A549 (cell line): ENCODE data around the gene CSGALNACT2. TPM values are rescaled to one million over a fixed set of nuclear protein-coding genes. Genes with fewer than 3 reads are reported as not detected.

Experiments
- ATAC-seq, 2 experiments: fragments of 200-7000 bp in 1 of 2; fragments of >200 bp in 1 of 2; cut with Nextera tagmentation in 1 of 2; cut with Tn5 transposase in 1 of 2; 3 replicates each; pipeline versions ENCODE4 v1.8.0 to v1.9.1; 2018 to 2020; ENCODE audit warnings: mild to moderate bottlenecking in 1 of 2, moderate library complexity in 1 of 2
- CTCF ChIA-PET: fragments of 300-600 bp; sonication (Branson Sonifier 250); formaldehyde crosslinking; extraction: SDS; loops from one replicate; lab custom pipeline; 2021; ENCODE audit warnings: antibody characterized with exemption, inconsistent platforms; lab: Yijun Ruan, JAX
- POLR2A ChIA-PET: fragments of 350-600 bp; formaldehyde crosslinking; extraction: SDS; loops from one replicate; lab custom pipeline; 2021; ENCODE audit warnings: antibody characterized with exemption, inconsistent platforms; lab: Yijun Ruan, JAX
- DNase-seq, 2 experiments: peaks; one replicate each; pipeline versions ENCODE4 v3.0.0 to v3.0.0-alpha.2; 2011 to 2016; ENCODE audit warnings: low read depth in 1 of 2, low spot score in 1 of 2
- FAIRE-seq: peaks from 2 replicates; lab custom pipeline; 2011; peaks lifted over from hg19 to GRCh38; lab: Jason Lieb, UNC
- H3K27ac ChIP-seq, 2 experiments: fragments of >200 bp; sonication (Bioruptor Twin); formaldehyde crosslinking; 3 replicates each; pipeline ENCODE4 v1.5.1; 2016 to 2017
- H3K4me1 ChIP-seq: fragments of >200 bp; sonication (Bioruptor Twin); formaldehyde crosslinking; 3 replicates; pipeline ENCODE4 v1.6.1; 2016
- H3K4me2 ChIP-seq: fragments of >200 bp; sonication (Bioruptor Twin); formaldehyde crosslinking; 3 replicates; pipeline ENCODE4 v1.6.1; 2016
- H3K4me3 ChIP-seq: fragments of >200 bp; sonication (Bioruptor Twin); formaldehyde crosslinking; 3 replicates; pipeline ENCODE4 v1.5.1; 2016
- H3K9me3 ChIP-seq: fragments of >200 bp; sonication (Bioruptor Twin); formaldehyde crosslinking; 3 replicates; pipeline ENCODE4 v1.6.1; 2016
- BHLHE40 ChIP-seq: IDR thresholded peaks from 2 replicates; pipeline ENCODE4 v1.6.1; 2012; ENCODE audit warnings: low read depth, low read length, inconsistent platforms
- CEBPB ChIP-seq, 2 experiments: fragments of >200 bp in 1 of 2; sonication (Bioruptor Twin) in 1 of 2; formaldehyde crosslinking in 1 of 2; IDR thresholded peaks; 2 replicates each; pipeline ENCODE4 v1.6.1; 2012 to 2016
- EHF ChIP-seq: fragments of 250-450 bp; sonication (Bioruptor Pico); IDR thresholded peaks from 2 replicates; pipeline ENCODE4 v1.5.0; 2020; ENCODE audit warnings: mild to moderate bottlenecking
- EP300 ChIP-seq, 2 experiments: fragments of >200 bp; sonication (Bioruptor Twin); formaldehyde crosslinking; IDR thresholded peaks; 2 replicates in 1 of 2; 3 replicates in 1 of 2; pipeline ENCODE4 v1.6.1; 2016 to 2017
- HMGXB4 ChIP-seq: fragments of 250-450 bp; sonication (Bioruptor Pico); IDR thresholded peaks from 2 replicates; pipeline ENCODE4 v1.5.0; 2021; ENCODE audit warnings: mild to moderate bottlenecking, moderate library complexity, borderline replicate concordance
- HOXA7 ChIP-seq: fragments of 250-450 bp; sonication (Bioruptor Pico); IDR thresholded peaks from 2 replicates; pipeline ENCODE4 v1.5.0; 2020; ENCODE audit warnings: mild to moderate bottlenecking, moderate library complexity
- HOXB13 ChIP-seq: fragments of 250-450 bp; sonication (Bioruptor Pico); IDR thresholded peaks from 2 replicates; pipeline ENCODE4 v1.5.0; 2020; ENCODE audit warnings: low read depth, mild to moderate bottlenecking, moderate library complexity
- JUN ChIP-seq, 2 experiments: fragments of >200 bp; sonication (Bioruptor Twin); formaldehyde crosslinking; IDR thresholded peaks; 2 replicates in 1 of 2; 3 replicates in 1 of 2; pipeline ENCODE4 v1.6.1; 2016 to 2017
- KDM1A ChIP-seq: fragments of 200-600 bp; sonication (generic); IDR thresholded peaks from 2 replicates; pipeline ENCODE4 v1.6.1; 2016; ENCODE audit warnings: low read depth, mild to moderate bottlenecking
- KDM5A ChIP-seq: fragments of 200-600 bp; sonication (generic); IDR thresholded peaks from 2 replicates; pipeline ENCODE4 v1.6.1; 2016; ENCODE audit warnings: antibody characterized with exemption, mild to moderate bottlenecking
- PBX3 ChIP-seq: IDR thresholded peaks from 2 replicates; pipeline ENCODE4 v1.6.1; 2012
- PHF8 ChIP-seq: fragments of 200-600 bp; sonication (generic); IDR thresholded peaks from 2 replicates; pipeline ENCODE4 v1.6.1; 2016; ENCODE audit warnings: low read depth, mild to moderate bottlenecking, antibody characterized with exemption, moderate library complexity, borderline replicate concordance
- POLR2A ChIP-seq: IDR thresholded peaks from 2 replicates; pipeline ENCODE4 v1.6.1; 2012; ENCODE audit warnings: mild to moderate bottlenecking, low read length
- SMC3 ChIP-seq: fragments of >200 bp; sonication (Bioruptor Twin); formaldehyde crosslinking; IDR thresholded peaks from 3 replicates; pipeline ENCODE4 v1.6.1; 2018; ENCODE audit warnings: inconsistent platforms
- SREBF2 ChIP-seq: fragments of 450-650 bp; IDR thresholded peaks from 2 replicates; pipeline ENCODE4 v1.6.1; 2014; ENCODE audit warnings: mild to moderate bottlenecking, moderate library complexity
- ZC3H11A ChIP-seq: fragments of 450-650 bp; IDR thresholded peaks from 2 replicates; pipeline ENCODE4 v1.6.1; 2014; ENCODE audit warnings: antibody characterized with exemption, mild to moderate bottlenecking
- ZNF302 ChIP-seq: fragments of 250-450 bp; sonication (Bioruptor Pico); IDR thresholded peaks from 2 replicates; pipeline ENCODE4 v1.9.0; 2021; ENCODE audit warnings: inconsistent platforms, mild to moderate bottlenecking, moderate library complexity
- WGBS: methylation state at CpG from one replicate; pipeline ENCODE4 v1.1.6; 2017; ENCODE audit errors: missing lambda C conversion rate; 5-methylcytosine and 5-hydroxymethylcytosine counted together
- polyA plus RNA-seq, 4 experiments: library from polyadenylated mRNA; depleted of rRNA in 3 of 4; stranded (reverse); fragments of >200 nt; fragmentation: RNase III in 1 of 4; extraction: RNeasy Plus Mini Kit Qiagen cat#74134 plus additional on column Dnase treatment in 1 of 4; gene quantifications; 2 replicates in 3 of 4; 3 replicates in 1 of 4; pipeline ENCODE4 v1.2.3, GENCODE V29; 2011 to 2017
- TF ChIP-seq, protein P1 (sequence below): fragments of 150-350 bp; IDR thresholded peaks from 2 replicates; pipeline ENCODE4 v1.6.1; 2014; ENCODE audit warnings: low read depth, mild to moderate bottlenecking, low read length
- TF ChIP-seq, protein P2 (sequence below): fragments of >200 bp; sonication (Bioruptor Twin); formaldehyde crosslinking; IDR thresholded peaks from 3 replicates; pipeline ENCODE4 v1.5.1; 2016
- TF ChIP-seq, protein P3 (sequence below): fragments of >200 bp; sonication (Bioruptor Twin); formaldehyde crosslinking; IDR thresholded peaks from 2 replicates; pipeline ENCODE4 v1.6.1; 2016

The CSGALNACT2 gene
- polyA plus RNA-seq, 2 of the 4 experiments (the other 2 are of a cell fraction) = 11.2 to 29.9 TPM

DNA sequence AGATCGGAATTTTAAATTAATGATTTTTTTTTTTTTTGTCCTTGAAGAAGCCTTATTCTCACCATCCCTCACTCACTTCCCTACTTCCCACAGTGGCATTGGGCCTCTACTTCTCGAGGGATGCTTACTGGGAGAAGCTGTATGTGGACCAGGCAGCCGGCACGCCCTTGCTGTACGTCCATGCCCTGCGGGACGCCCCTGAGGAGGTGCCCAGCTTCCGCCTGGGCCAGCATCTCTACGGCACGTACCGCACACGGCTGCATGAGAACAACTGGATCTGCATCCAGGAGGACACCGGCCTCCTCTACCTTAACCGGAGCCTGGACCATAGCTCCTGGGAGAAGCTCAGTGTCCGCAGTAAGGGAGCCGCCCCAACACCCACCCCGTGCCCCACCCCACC lies 37.9 kb upstream of the CSGALNACT2 start:
- ChIA-PET POLR2A (no interaction called here), CTCF (interaction anchor here (3.0 kb wide), 1 partner anchor 235 kb away, joined by 22 read pairs; no protein-coding TSS in a partner anchor)
- FAIRE-seq (no peak), ATAC-seq (no peak), DNase-seq (no peak)
- Histone ChIP-seq H3K4me3 (no peak overlapping the region), H3K27ac (no peak overlapping the region), H3K4me2 (no peak overlapping the region), H3K9me3 (no peaks in the 10 kb centered on the region), H3K4me1 (no peaks in the 10 kb centered on the region)
- TF ChIP-seq PBX3 (no peak), KDM5A (no peak), PHF8 (no peak), JUN (IDR thresholded peaks at IDR 0.05) (no peak), ZC3H11A (no peak), HMGXB4 (no peak), EP300 (IDR thresholded peaks at IDR 0.05) (no peak), EHF (no peak), KDM1A (no peak), HOXA7 (CRISPR knock-in tag) (no peak), BHLHE40 (no peak)
- TF ChIP-seq, protein P1, sequence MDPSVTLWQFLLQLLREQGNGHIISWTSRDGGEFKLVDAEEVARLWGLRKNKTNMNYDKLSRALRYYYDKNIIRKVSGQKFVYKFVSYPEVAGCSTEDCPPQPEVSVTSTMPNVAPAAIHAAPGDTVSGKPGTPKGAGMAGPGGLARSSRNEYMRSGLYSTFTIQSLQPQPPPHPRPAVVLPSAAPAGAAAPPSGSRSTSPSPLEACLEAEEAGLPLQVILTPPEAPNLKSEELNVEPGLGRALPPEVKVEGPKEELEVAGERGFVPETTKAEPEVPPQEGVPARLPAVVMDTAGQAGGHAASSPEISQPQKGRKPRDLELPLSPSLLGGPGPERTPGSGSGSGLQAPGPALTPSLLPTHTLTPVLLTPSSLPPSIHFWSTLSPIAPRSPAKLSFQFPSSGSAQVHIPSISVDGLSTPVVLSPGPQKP = no peak
- TF ChIP-seq, protein P2, sequence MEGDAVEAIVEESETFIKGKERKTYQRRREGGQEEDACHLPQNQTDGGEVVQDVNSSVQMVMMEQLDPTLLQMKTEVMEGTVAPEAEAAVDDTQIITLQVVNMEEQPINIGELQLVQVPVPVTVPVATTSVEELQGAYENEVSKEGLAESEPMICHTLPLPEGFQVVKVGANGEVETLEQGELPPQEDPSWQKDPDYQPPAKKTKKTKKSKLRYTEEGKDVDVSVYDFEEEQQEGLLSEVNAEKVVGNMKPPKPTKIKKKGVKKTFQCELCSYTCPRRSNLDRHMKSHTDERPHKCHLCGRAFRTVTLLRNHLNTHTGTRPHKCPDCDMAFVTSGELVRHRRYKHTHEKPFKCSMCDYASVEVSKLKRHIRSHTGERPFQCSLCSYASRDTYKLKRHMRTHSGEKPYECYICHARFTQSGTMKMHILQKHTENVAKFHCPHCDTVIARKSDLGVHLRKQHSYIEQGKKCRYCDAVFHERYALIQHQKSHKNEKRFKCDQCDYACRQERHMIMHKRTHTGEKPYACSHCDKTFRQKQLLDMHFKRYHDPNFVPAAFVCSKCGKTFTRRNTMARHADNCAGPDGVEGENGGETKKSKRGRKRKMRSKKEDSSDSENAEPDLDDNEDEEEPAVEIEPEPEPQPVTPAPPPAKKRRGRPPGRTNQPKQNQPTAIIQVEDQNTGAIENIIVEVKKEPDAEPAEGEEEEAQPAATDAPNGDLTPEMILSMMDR = no peak
- 70% methylated on average over 15 of the region's 17 CpGs for WGBS

DNA sequence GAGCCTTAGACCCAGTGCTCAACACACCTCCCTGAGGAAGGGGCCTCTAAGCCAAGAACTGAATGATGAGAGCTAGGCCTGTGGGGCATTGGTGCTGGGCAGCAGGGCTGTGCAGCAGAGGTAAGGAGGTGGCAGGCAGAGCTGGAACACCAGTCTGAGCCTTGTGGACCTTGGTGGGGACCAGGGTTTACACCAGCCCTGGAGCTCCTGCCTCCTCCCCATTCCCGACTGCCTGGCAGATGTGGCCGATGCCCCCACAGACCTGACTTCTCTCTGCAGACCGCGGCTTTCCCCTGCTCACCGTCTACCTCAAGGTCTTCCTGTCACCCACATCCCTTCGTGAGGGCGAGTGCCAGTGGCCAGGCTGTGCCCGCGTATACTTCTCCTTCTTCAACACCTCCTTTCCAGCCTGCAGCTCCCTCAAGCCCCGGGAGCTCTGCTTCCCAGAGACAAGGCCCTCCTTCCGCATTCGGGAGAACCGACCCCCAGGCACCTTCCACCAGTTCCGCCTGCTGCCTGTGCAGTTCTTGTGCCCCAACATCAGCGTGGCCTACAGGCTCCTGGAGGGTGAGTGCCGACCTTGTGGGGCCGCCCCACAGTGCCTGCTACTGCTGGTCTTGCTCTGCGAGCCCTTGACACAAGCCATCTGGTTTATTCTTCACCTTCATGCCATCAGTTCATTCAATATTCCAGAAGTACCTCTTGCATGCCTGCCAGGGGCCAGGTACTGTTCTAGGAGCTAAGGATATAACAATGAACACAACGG lies 36.0 kb upstream of the CSGALNACT2 start:
- DNase-seq (no peak), ATAC-seq (no peak), FAIRE-seq (no peak)
- Histone ChIP-seq H3K4me1 (no peaks in the 10 kb centered on the region), H3K9me3 (no peaks in the 10 kb centered on the region)
- TF ChIP-seq, protein P2 = no peak
- TF ChIP-seq HOXB13 (CRISPR knock-in tag) (no peak), SREBF2 (no peak), CEBPB (IDR thresholded peaks at IDR 0.05) (no peak), SMC3 (no peak), POLR2A (no peak), ZNF302 (CRISPR knock-in tag) (no peak)
- TF ChIP-seq, protein P3, sequence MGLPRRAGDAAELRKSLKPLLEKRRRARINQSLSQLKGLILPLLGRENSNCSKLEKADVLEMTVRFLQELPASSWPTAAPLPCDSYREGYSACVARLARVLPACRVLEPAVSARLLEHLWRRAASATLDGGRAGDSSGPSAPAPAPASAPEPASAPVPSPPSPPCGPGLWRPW = no peak
- TF ChIP-seq, all 56 proteins: peak for 0
- Histone ChIP-seq H3K4me2 (no peak overlapping the region), H3K4me3 (no peak overlapping the region), H3K27ac (no peak overlapping the region)
- POLR2A ChIA-PET = no interaction called here
- 62% methylated on average over 17 of the region's 19 CpGs for WGBS
- CTCF ChIA-PET = interaction anchor here (1.1 to 3.2 kb wide), 5 partner anchors 9 to 349 kb away, joined by 4 to 22 read pairs (median 7); no protein-coding TSS in a partner anchor
